ENCODE measurements around the gene SH3BP4.

Gene SH3BP4

GRCh38 chr2:235066490-235066889 lies 114.7 kb downstream of the SH3BP4 start:
- DNase-seq = no peak

- DNase-seq = no peak
These were observed 115.1 kb downstream of the SH3BP4 start for GRCh38 chr2:235066895-235067294.

- no peak for DNase-seq
These were observed 116.9 kb downstream of the SH3BP4 start for GRCh38 chr2:235068701-235069100.

- DNase-seq = no peak
These were observed 118.4 kb downstream of the SH3BP4 start for GRCh38 chr2:235070063-235070706.

GRCh38 chr2:235073868-235074413 lies 122.1 kb downstream of the SH3BP4 start:
- DNase-seq = no peak

- DNase-seq = no peak
These were observed 125.2 kb downstream of the SH3BP4 start for GRCh38 chr2:235077046-235077445.

- no peak for DNase-seq
These were observed 126.4 kb downstream of the SH3BP4 start for GRCh38 chr2:235078182-235078581.

GRCh38 chr2:235078914-235079472 lies 127.2 kb downstream of the SH3BP4 start:
- no peak for DNase-seq

GRCh38 chr2:235080101-235080500 lies 128.3 kb downstream of the SH3BP4 start:
- no peak for DNase-seq

GRCh38 chr2:235082578-235083338 lies 130.9 kb downstream of the SH3BP4 start:
- no peak for DNase-seq

- no peak for DNase-seq
These were observed 132.0 kb downstream of the SH3BP4 start for GRCh38 chr2:235083822-235084221.

- DNase-seq = no peak
These were observed 132.6 kb downstream of the SH3BP4 start for GRCh38 chr2:235084424-235084823.

- DNase-seq = no peak
These were observed 133.7 kb downstream of the SH3BP4 start for GRCh38 chr2:235085476-235085875.

- no peak for DNase-seq
These were observed 134.8 kb downstream of the SH3BP4 start for GRCh38 chr2:235086481-235087184.

GRCh38 chr2:235087832-235088495 lies 136.1 kb downstream of the SH3BP4 start:
- no peak for DNase-seq

GRCh38 chr2:235088496-235088921 lies 136.7 kb downstream of the SH3BP4 start:
- DNase-seq = no peak

GRCh38 chr2:235091421-235091820 lies 139.6 kb downstream of the SH3BP4 start:
- no peak for DNase-seq

- no peak for DNase-seq
These were observed 140.2 kb downstream of the SH3BP4 start for GRCh38 chr2:235091983-235092382.

GRCh38 chr2:235092433-235093223 lies 140.8 kb downstream of the SH3BP4 start:
- no peak for DNase-seq

- DNase-seq = no peak
These were observed 142.6 kb downstream of the SH3BP4 start for GRCh38 chr2:235094457-235094856.

- DNase-seq = no peak
These were observed 143.8 kb downstream of the SH3BP4 start for GRCh38 chr2:235095569-235095968.

- DNase-seq = no peak
These were observed 144.6 kb downstream of the SH3BP4 start for GRCh38 chr2:235096447-235096846.

All from activated gamma-delta T cell (primary cell).